Aorta (tissue), 5 donors: ENCODE results near the gene S1PR1. TPM values are rescaled to one million over a fixed set of nuclear protein-coding genes. Genes with fewer than 3 reads are reported as not detected.
A peak's percentile ranks its signal among the peaks of the same experiment; 100 is the strongest.

ENCODE experiments used
- ATAC-seq: fragments of 200-7000 bp; cut with Tn5 transposase; one replicate; pipeline ENCODE4 v1.9.1; 2022; ENCODE audit warnings: moderate library complexity; ENCODE audit not compliant: low FRiP score
- DNase-seq, 2 donors: peaks; one replicate each; pipeline ENCODE4 v3.0.0-alpha.2; 2020
- H3K27ac ChIP-seq, 2 donors: one replicate each; pipeline ENCODE4 v1.5.1; 2013; ENCODE audit warnings: low read length in 2 of 2, mild to moderate bottlenecking in 2 of 2, moderate library complexity in 2 of 2, control low read depth in 1 of 2, inconsistent platforms in 1 of 2, low read depth in 1 of 2
- H3K27me3 ChIP-seq, 2 donors: one replicate each; pipeline ENCODE4 v1.6.1; 2013; ENCODE audit warnings: control low read depth in 1 of 2, low read length in 1 of 2, mild to moderate bottlenecking in 1 of 2, moderate library complexity in 1 of 2; ENCODE audit not compliant: insufficient read depth in 2 of 2, control insufficient read depth in 1 of 2
- H3K36me3 ChIP-seq, 2 donors: one replicate each; pipeline ENCODE4 v1.6.1; 2013; ENCODE audit warnings: control low read depth in 1 of 2, low read length in 1 of 2, mild to moderate bottlenecking in 1 of 2; ENCODE audit not compliant: insufficient read depth in 2 of 2, control insufficient read depth in 1 of 2
- H3K4me1 ChIP-seq, 2 donors: one replicate each; pipeline ENCODE4 v1.6.1; 2013; ENCODE audit warnings: low read length in 2 of 2, control low read depth in 1 of 2, mild to moderate bottlenecking in 1 of 2, moderate library complexity in 1 of 2; ENCODE audit not compliant: insufficient read depth in 2 of 2, control insufficient read depth in 1 of 2
- H3K4me3 ChIP-seq, 2 donors: one replicate each; pipeline ENCODE4 v1.5.1; 2013; ENCODE audit warnings: low read length in 2 of 2, control low read depth in 1 of 2, mild to moderate bottlenecking in 1 of 2
- H3K9me3 ChIP-seq: one replicate; pipeline ENCODE4 v1.6.1; 2013; ENCODE audit warnings: mild to moderate bottlenecking, low read length; ENCODE audit not compliant: control insufficient read depth
- WGBS, 2 donors: extraction: QIAGEN DNeasy Blood & Tissue Kit; methylation state at CpG; one replicate each; pipeline ENCODE4 v1.1.7; 2013; 5-methylcytosine and 5-hydroxymethylcytosine counted together
- intact Hi-C, 2 donors: fragments of 100-400 bp; cut with DNase I; formaldehyde crosslinking; loops; one replicate each; pipeline versions ENCODE4 v1.14.2 to v1.15.0; 2022
- polyA plus RNA-seq, 2 donors: library from polyadenylated mRNA; stranded (reverse); fragments of 200-250 nt; gene quantifications; one replicate each; pipeline ENCODE4 v1.2.3, GENCODE V29; 2013
- total RNA-seq, 2 donors: library from RNA; stranded (reverse); fragmentation: NEBNext Ultra II Directional; extraction: Animal tissue kit (Norgen Biotek cat#: 25700); gene quantifications; one replicate each; pipeline ENCODE4 v1.2.1, GENCODE V29; 2021
- donor health status: healthy with polysubstance abuse.
- donor health status: Bipolar disorder and iron deficiency.
- donor health status: DM: no; HTN: no; CAD: no.
- donor health status: DM: no; HTN: no; CAD: no.
- donor health status: DM: yes; HTN: yes; CAD: no.

S1PR1 gene
- total and polyA plus RNA-seq, 4 donors = 3.1 to 71.0 (median 30.2) TPM

GRCh38 chr1:101247404-101248287 is 10.8 kb downstream of the S1PR1 start:
- DNase-seq (no peak), ATAC-seq (no peak)
- Histone ChIP-seq H3K27me3 (peaks cover 0 to 1% of the 10 kb centered on the region in 2 donors), H3K9me3 (no peaks in the 10 kb centered on the region), H3K4me1 (peaks cover 0 to 2% of the 10 kb centered on the region in 2 donors), H3K36me3 (no peaks in the 10 kb centered on the region), H3K4me3 (no peak overlapping the region), H3K27ac (no peak overlapping the region)
- intact Hi-C loops = no loop called here
- WGBS, 2 donors = 87 to 89% methylated on average over 6 of the region's 6 CpGs

GRCh38 chr1:101250222-101250621 is 13.4 kb downstream of the S1PR1 start:
- Histone ChIP-seq H3K27ac (no peak overlapping the region), H3K9me3 (no peaks in the 10 kb centered on the region), H3K4me1 (peaks cover 0 to 2% of the 10 kb centered on the region in 2 donors), H3K4me3 (no peak overlapping the region), H3K36me3 (no peaks in the 10 kb centered on the region), H3K27me3 (no peaks in the 10 kb centered on the region)
- intact Hi-C loops = no loop called here
- ATAC-seq = no peak
- 50 to 54% methylated on average over 3 of the region's 3 CpGs for WGBS, 2 donors
- DNase-seq = no peak

- no peaks in the 10 kb centered on the region for H3K27me3 ChIP-seq
- H3K4me1 ChIP-seq = peaks cover 0 to 2% of the 10 kb centered on the region in 2 donors
- ATAC-seq (no peak), DNase-seq (no peak)
- H3K36me3 ChIP-seq = no peaks in the 10 kb centered on the region
- no peak overlapping the region for H3K27ac ChIP-seq
- WGBS, 2 donors = 6 to 12% methylated on average over 5 of the region's 5 CpGs
- intact Hi-C loops = no loop called here
- no peaks in the 10 kb centered on the region for H3K9me3 ChIP-seq
- H3K4me3 ChIP-seq = no peak overlapping the region
Observed at GRCh38 chr1:101250656-101251272, 13.9 kb downstream of the S1PR1 start.

GRCh38 chr1:101251504-101251903 is 14.7 kb downstream of the S1PR1 start:
- H3K4me3 ChIP-seq = no peak overlapping the region
- no peak overlapping the region for H3K27ac ChIP-seq
- no peaks in the 10 kb centered on the region for H3K9me3 ChIP-seq
- no peaks in the 10 kb centered on the region for H3K36me3 ChIP-seq
- DNase-seq (no peak), ATAC-seq (no peak)
- peaks cover 0 to 2% of the 10 kb centered on the region in 2 donors for H3K4me1 ChIP-seq
- H3K27me3 ChIP-seq = no peaks in the 10 kb centered on the region
- intact Hi-C loops = no loop called here

- intact Hi-C loops = no loop called here
- 80% methylated on average over 11 of the region's 11 CpGs for WGBS, 2 donors
- DNase-seq (no peak), ATAC-seq (no peak)
- Histone ChIP-seq H3K27ac (no peak overlapping the region), H3K27me3 (no peaks in the 10 kb centered on the region), H3K36me3 (no peaks in the 10 kb centered on the region), H3K4me1 (peaks cover 0 to 2% of the 10 kb centered on the region in 2 donors), H3K9me3 (no peaks in the 10 kb centered on the region), H3K4me3 (no peak overlapping the region)
Observed at GRCh38 chr1:101253976-101254674, 17.3 kb downstream of the S1PR1 start.

GRCh38 chr1:101257500-101258325 is 20.9 kb downstream of the S1PR1 start:
- Histone ChIP-seq H3K4me3 (no peak overlapping the region), H3K9me3 (no peaks in the 10 kb centered on the region), H3K36me3 (no peaks in the 10 kb centered on the region), H3K27me3 (no peaks in the 10 kb centered on the region), H3K4me1 (no peaks in the 10 kb centered on the region), H3K27ac (no peak overlapping the region)
- ATAC-seq (peak; percentile 50), DNase-seq (no peak)
- 96 to 98% methylated on average over 3 of the region's 3 CpGs for WGBS, 2 donors
- intact Hi-C loops = no loop called here

GRCh38 chr1:101259744-101260148 is 22.9 kb downstream of the S1PR1 start:
- DNase-seq = no peak

GRCh38 chr1:101260556-101261350 is 23.9 kb downstream of the S1PR1 start:
- Histone ChIP-seq H3K4me3 (no peak overlapping the region), H3K36me3 (no peaks in the 10 kb centered on the region), H3K4me1 (peaks cover 0 to 2% of the 10 kb centered on the region in 2 donors), H3K27ac (no peak overlapping the region), H3K27me3 (no peaks in the 10 kb centered on the region), H3K9me3 (no peaks in the 10 kb centered on the region)
- DNase-seq = no peak
- intact Hi-C loops = no loop called here
- ATAC-seq = no peak
- 75 to 78% methylated on average over 1 of the region's 1 CpG for WGBS, 2 donors

More at GRCh38 chr1:101259744-101260148, 22.9 kb downstream of the S1PR1 start:
- Histone ChIP-seq H3K36me3 (no peaks in the 10 kb centered on the region), H3K27me3 (no peaks in the 10 kb centered on the region), H3K9me3 (no peaks in the 10 kb centered on the region), H3K27ac (no peak overlapping the region), H3K4me1 (no peaks in the 10 kb centered on the region), H3K4me3 (no peak overlapping the region)
- intact Hi-C loops = no loop called here
- ATAC-seq = no peak
